GM21529 (cell line): ENCODE data around the gene DSCAML1.

Source experiments
- ATAC-seq: cut with Tn5 transposase; IDR thresholded peaks from one replicate; pipeline ENCODE4 v1.9.1; 2021; ENCODE audit not compliant: unreplicated experiment

The DSCAML1 gene

GRCh38 chr11:117795638-117796455, 1.2 kb downstream of the DSCAML1 start:
- no peak for ATAC-seq

GRCh38 chr11:117794772-117795629, 2.0 kb downstream of the DSCAML1 start:
- no peak for ATAC-seq

- no peak for ATAC-seq
Measured at GRCh38 chr11:117794135-117794534, 2.9 kb downstream of the DSCAML1 start.

GRCh38 chr11:117793583-117793982, 3.4 kb downstream of the DSCAML1 start:
- ATAC-seq, result no peak

- no peak for ATAC-seq
Measured at GRCh38 chr11:117792992-117793391, 4.0 kb downstream of the DSCAML1 start.

- no peak for ATAC-seq
Measured at GRCh38 chr11:117792241-117792640, 4.8 kb downstream of the DSCAML1 start.

- no peak for ATAC-seq
Measured at GRCh38 chr11:117790279-117790678, 6.7 kb downstream of the DSCAML1 start.

GRCh38 chr11:117789241-117789640, 7.8 kb downstream of the DSCAML1 start:
- no peak for ATAC-seq

- no peak for ATAC-seq
Measured at GRCh38 chr11:117786135-117786870, 10.7 kb downstream of the DSCAML1 start.

- ATAC-seq, result no peak
Measured at GRCh38 chr11:117782101-117782500, 14.9 kb downstream of the DSCAML1 start.

- no peak for ATAC-seq
Measured at GRCh38 chr11:117781627-117782026, 15.4 kb downstream of the DSCAML1 start.

- no peak for ATAC-seq
Measured at GRCh38 chr11:117780456-117780855, 16.6 kb downstream of the DSCAML1 start.

- ATAC-seq, result no peak
Measured at GRCh38 chr11:117774553-117774952, 22.5 kb downstream of the DSCAML1 start.

- ATAC-seq, result no peak
Measured at GRCh38 chr11:117772360-117772759, 24.7 kb downstream of the DSCAML1 start.

GRCh38 chr11:117771841-117772240, 25.2 kb downstream of the DSCAML1 start:
- ATAC-seq, result no peak

GRCh38 chr11:117771197-117771596, 25.8 kb downstream of the DSCAML1 start:
- no peak for ATAC-seq

GRCh38 chr11:117770061-117770460, 27.0 kb downstream of the DSCAML1 start:
- ATAC-seq, result no peak

GRCh38 chr11:117769533-117769932, 27.5 kb downstream of the DSCAML1 start:
- no peak for ATAC-seq

GRCh38 chr11:117768506-117768905, 28.5 kb downstream of the DSCAML1 start:
- ATAC-seq, result no peak

GRCh38 chr11:117767071-117767470, 29.9 kb downstream of the DSCAML1 start:
- ATAC-seq, result no peak

GRCh38 chr11:117766576-117766975, 30.4 kb downstream of the DSCAML1 start:
- ATAC-seq, result no peak
